Caco-2 (cell line): ENCODE data around the gene RAB33B. TPM values are rescaled to one million over a fixed set of nuclear protein-coding genes. Genes with fewer than 3 reads are reported as not detected.
"Not testable (repeated sequence)": the region's sequence is repeated elsewhere in the genome, so short reads cannot be mapped to it uniquely, and the experiment has no call there.

Experiments
- BruUV-seq: library from RNA; stranded (reverse); fragments of 400-500 nt; replicated peaks from 2 replicates; lab custom pipeline; 2021; lab: Mats Ljungman, UMichigan
- CTCF ChIA-PET: fragments of 300-600 bp; sonication (Branson Sonifier 250); formaldehyde crosslinking; loops from one replicate; lab custom pipeline; 2022; ENCODE audit warnings: antibody characterized with exemption; lab: Charles Lee
- POLR2A ChIA-PET: fragments of 300-600 bp; sonication (Branson Sonifier 250); formaldehyde crosslinking; loops from one replicate; lab custom pipeline; 2022; ENCODE audit warnings: antibody characterized with exemption; lab: Charles Lee
- DNase-seq, 2 experiments: peaks; one replicate each; pipeline versions ENCODE4 v3.0.0 to v3.0.0-alpha.2; 2020 to 2022
- H3K27me3 ChIP-seq: replicated peaks from 2 replicates; pipeline ENCODE4 v1.6.0; 2011; ENCODE audit warnings: low read length; ENCODE audit not compliant: control insufficient read depth, insufficient read depth
- H3K36me3 ChIP-seq: 2 replicates; pipeline ENCODE4 v1.5.1; 2011; ENCODE audit warnings: low read length; ENCODE audit not compliant: control insufficient read depth, insufficient read depth
- H3K4me1 ChIP-seq: fragments of 250-450 bp; sonication (Bioruptor Pico); 2 replicates; pipeline ENCODE4 v1.5.1; 2020; ENCODE audit warnings: mild to moderate bottlenecking
- H3K4me3 ChIP-seq: 2 replicates; pipeline ENCODE4 v1.5.1; 2011; ENCODE audit warnings: low read depth, mild to moderate bottlenecking, control low read depth, low read length
- H3K9me3 ChIP-seq: fragments of 250-450 bp; sonication (Bioruptor Pico); 2 replicates; pipeline ENCODE4 v1.5.1; 2020; ENCODE audit warnings: mild to moderate bottlenecking, moderate library complexity
- H3K27ac Mint-ChIP-seq: one replicate; pipeline ENCODE4 v1.8.0; 2022; ENCODE audit warnings: mixed read lengths; ENCODE audit not compliant: unreplicated experiment
- H3K27me3 Mint-ChIP-seq: one replicate; pipeline ENCODE4 v1.8.0; 2022; ENCODE audit warnings: mixed read lengths; ENCODE audit not compliant: insufficient read depth, unreplicated experiment
- H3K36me3 Mint-ChIP-seq: one replicate; pipeline ENCODE4 v1.8.0; 2022; ENCODE audit warnings: mild to moderate bottlenecking, mixed read lengths; ENCODE audit not compliant: insufficient read depth, unreplicated experiment
- H3K4me1 Mint-ChIP-seq: one replicate; pipeline ENCODE4 v1.8.0; 2022; ENCODE audit warnings: low read depth, mixed read lengths; ENCODE audit not compliant: unreplicated experiment
- H3K4me3 Mint-ChIP-seq: one replicate; pipeline ENCODE4 v1.8.0; 2022; ENCODE audit warnings: mild to moderate bottlenecking, moderate library complexity, mixed read lengths; ENCODE audit not compliant: unreplicated experiment
- H3K9me3 Mint-ChIP-seq: one replicate; pipeline ENCODE4 v1.8.0; 2022; ENCODE audit warnings: mixed read lengths; ENCODE audit not compliant: unreplicated experiment
- CTCF ChIP-seq, 2 experiments: fragments of 200-600 bp in 1 of 2; IDR thresholded peaks; 1 replicate in 1 of 2; 2 replicates in 1 of 2; pipeline versions ENCODE4 v1.5.1 to v1.8.0; 2011 to 2022; ENCODE audit warnings: antibody characterized with exemption in 1 of 2, control low read depth in 1 of 2, inconsistent platforms in 1 of 2, low read depth in 1 of 2, low read length in 1 of 2, mild to moderate bottlenecking in 1 of 2, moderate library complexity in 1 of 2; ENCODE audit not compliant: insufficient read depth in 1 of 2, severe bottlenecking in 1 of 2, unreplicated experiment in 1 of 2
- intact Hi-C: fragments of 100-400 bp; cut with micrococcal nuclease; formaldehyde crosslinking; loops from one replicate; pipeline ENCODE4 v1.10.0; 2022; ENCODE audit not compliant: unreplicated experiment
- total RNA-seq: library from RNA; stranded (reverse); gene quantifications from 2 replicates; pipeline ENCODE4 v1.2.3, GENCODE V29; 2022

Gene RAB33B
- total RNA-seq, 1 experiment from 2014 or later: 10.1 TPM

GRCh38 chr4:139443661-139444060 is 10.3 kb upstream of the RAB33B start:
- no TSS peak for BruUV-seq
- H3K36me3 Mint-ChIP-seq: peaks cover 28% of the 10 kb centered on the region
- DNase-seq: no peak
- H3K9me3 Mint-ChIP-seq: peaks cover 20% of the 10 kb centered on the region
- no peaks in the 10 kb centered on the region for H3K36me3 ChIP-seq
- H3K27ac Mint-ChIP-seq: no peak overlapping the region
- H3K4me3 ChIP-seq: no peak overlapping the region
- TF ChIP-seq CTCF (IDR thresholded peaks at IDR 0.05; ENCODE audit: insufficient read depth in 1 of 2, low read depth in 1 of 2, low read length in 1 of 2, severe bottlenecking in 1 of 2, unreplicated experiment in 1 of 2): no peak
- no peaks in the 10 kb centered on the region; the same call in none of the 2 replicates for H3K9me3 ChIP-seq
- H3K4me3 Mint-ChIP-seq: no peak overlapping the region
- no peaks in the 10 kb centered on the region for H3K27me3 Mint-ChIP-seq
- H3K27me3 ChIP-seq: no peaks in the 10 kb centered on the region
- no peaks in the 10 kb centered on the region for H3K4me1 ChIP-seq
- intact Hi-C loops: no loop called here
- no peaks in the 10 kb centered on the region for H3K4me1 Mint-ChIP-seq
- ChIA-PET CTCF (no interaction called here), POLR2A (no interaction called here)

- intact Hi-C loops, H3K27me3 Mint-ChIP-seq, H3K4me3 Mint-ChIP-seq, H3K9me3 ChIP-seq, H3K4me1 Mint-ChIP-seq, H3K27me3 ChIP-seq, H3K36me3 ChIP-seq, H3K27ac Mint-ChIP-seq, POLR2A ChIA-PET, BruUV-seq, H3K4me1 ChIP-seq, DNase-seq, CTCF ChIA-PET, H3K4me3 ChIP-seq: not testable (repeated sequence)
- Mint-ChIP-seq H3K36me3 (peaks cover 23% of the 10 kb centered on the region), H3K9me3 (peaks cover 16% of the 10 kb centered on the region)
Measured at GRCh38 chr4:139444881-139445280, 9.0 kb upstream of the RAB33B start.

GRCh38 chr4:139447078-139447477 is 6.8 kb upstream of the RAB33B start:
- H3K4me1 Mint-ChIP-seq, H3K9me3 Mint-ChIP-seq, H3K27me3 Mint-ChIP-seq, H3K9me3 ChIP-seq, H3K27me3 ChIP-seq, intact Hi-C loops, H3K4me3 ChIP-seq, H3K4me3 Mint-ChIP-seq, BruUV-seq, H3K27ac Mint-ChIP-seq, H3K36me3 ChIP-seq, CTCF ChIA-PET, POLR2A ChIA-PET, DNase-seq, H3K4me1 ChIP-seq: not testable (repeated sequence)
- peaks cover 18% of the 10 kb centered on the region for H3K36me3 Mint-ChIP-seq

GRCh38 chr4:139450586-139450985 is 3.3 kb upstream of the RAB33B start:
- H3K4me3 Mint-ChIP-seq: no peak overlapping the region
- H3K36me3 ChIP-seq: no peaks in the 10 kb centered on the region
- no peak overlapping the region for H3K27ac Mint-ChIP-seq
- no TSS peak for BruUV-seq
- H3K36me3 Mint-ChIP-seq: peaks cover 27% of the 10 kb centered on the region
- peaks cover 14% of the 10 kb centered on the region for H3K4me1 Mint-ChIP-seq
- H3K9me3 Mint-ChIP-seq: peaks cover 9% of the 10 kb centered on the region
- no peak for DNase-seq
- CTCF ChIA-PET: no interaction called here
- H3K27me3 Mint-ChIP-seq: no peaks in the 10 kb centered on the region
- 0 out of 2 replicates have a peak, but pooled peaks cover 3% of the 10 kb centered on the region for H3K9me3 ChIP-seq
- POLR2A ChIA-PET: interaction anchor here (0.7 kb wide), 1 partner anchor 52 kb away, joined by 4 read pairs; no protein-coding TSS in a partner anchor
- no peak for TF ChIP-seq CTCF (IDR thresholded peaks at IDR 0.05; ENCODE audit: insufficient read depth in 1 of 2, low read depth in 1 of 2, low read length in 1 of 2, severe bottlenecking in 1 of 2, unreplicated experiment in 1 of 2)
- no peak overlapping the region for H3K4me3 ChIP-seq
- peaks cover 9% of the 10 kb centered on the region; the same call in 1 of the 2 replicates for H3K4me1 ChIP-seq
- no peaks in the 10 kb centered on the region for H3K27me3 ChIP-seq
- intact Hi-C loops: loop anchor here (5.0 kb wide), 4 partner anchors 47 to 433 kb away; partner anchors contain the start of genes NAA15, NDUFC1 and NOCT
